ENCODE data around the gene TEAD4.

The TEAD4 gene

GRCh38 chr12:3034067-3034750 is 75.0 kb downstream of the TEAD4 start:
- peak; percentile 16 for DNase-seq

- DNase-seq, result no peak
Observed at GRCh38 chr12:3035171-3035570, 76.0 kb downstream of the TEAD4 start.

GRCh38 chr12:3035815-3036702 is 76.9 kb downstream of the TEAD4 start:
- DNase-seq, result no peak

GRCh38 chr12:3036901-3037600 is 77.9 kb downstream of the TEAD4 start:
- no peak for DNase-seq

- no peak for DNase-seq
Observed at GRCh38 chr12:3038166-3038565, 79.0 kb downstream of the TEAD4 start.

GRCh38 chr12:3038926-3039510 is 79.8 kb downstream of the TEAD4 start:
- no peak for DNase-seq

GRCh38 chr12:3040026-3040656 is 80.9 kb downstream of the TEAD4 start:
- no peak for DNase-seq

GRCh38 chr12:3040663-3041544 is 81.7 kb downstream of the TEAD4 start:
- DNase-seq, result no peak

- DNase-seq, result peak; percentile 78
Observed at GRCh38 chr12:3041558-3042164, 82.5 kb downstream of the TEAD4 start.

- peak; percentile 57 for DNase-seq
Observed at GRCh38 chr12:3042394-3042793, 83.2 kb downstream of the TEAD4 start.

- DNase-seq, result no peak
Observed at GRCh38 chr12:3042826-3043225, 83.6 kb downstream of the TEAD4 start.

- DNase-seq, result no peak
Observed at GRCh38 chr12:3043406-3043805, 84.2 kb downstream of the TEAD4 start.

GRCh38 chr12:3044141-3044630 is 85.0 kb downstream of the TEAD4 start:
- no peak for DNase-seq

GRCh38 chr12:3045494-3045893 is 86.3 kb downstream of the TEAD4 start:
- DNase-seq, result no peak

- no peak for DNase-seq
Observed at GRCh38 chr12:3045989-3046388, 86.8 kb downstream of the TEAD4 start.

GRCh38 chr12:3046441-3047200 is 87.4 kb downstream of the TEAD4 start:
- DNase-seq, result no peak

GRCh38 chr12:3047961-3048360 is 88.8 kb downstream of the TEAD4 start:
- no peak for DNase-seq

GRCh38 chr12:3048540-3048939 is 89.3 kb downstream of the TEAD4 start:
- DNase-seq, result no peak

- DNase-seq, result no peak
Observed at GRCh38 chr12:3049176-3049575, 90.0 kb downstream of the TEAD4 start.

GRCh38 chr12:3049611-3050249 is 90.5 kb downstream of the TEAD4 start:
- no peak for DNase-seq

Measured in NCI-H345 (cell line).